Left lung (tissue), 10 donors: Measurements from ENCODE around the gene BCOR. TPM values are rescaled to one million over a fixed set of nuclear protein-coding genes. Genes with fewer than 3 reads are reported as not detected.

ENCODE experiments used
- ATAC-seq: fragments of 200-7000 bp; cut with Tn5 transposase; one replicate; pipeline ENCODE4 v1.9.1; 2020; ENCODE audit warnings: moderate library complexity
- DNase-seq, 4 donors: peaks; one replicate each; pipeline ENCODE4 v3.0.0-alpha.2; 2013 to 2020
- H3K27ac ChIP-seq, 2 donors: fragments of 200-600 bp; sonication (generic) in 1 of 2; one replicate each; pipeline versions ENCODE4 v1.5.0 to v1.8.0; 2020 to 2021
- H3K27me3 ChIP-seq, 2 donors: fragments of 200-600 bp; sonication (generic) in 1 of 2; one replicate each; pipeline versions ENCODE4 v1.5.0 to v1.8.0; 2020 to 2021
- H3K36me3 ChIP-seq, 2 donors: fragments of 200-600 bp; sonication (generic) in 1 of 2; one replicate each; pipeline versions ENCODE4 v1.5.0 to v1.8.0; 2020 to 2021
- H3K4me1 ChIP-seq, 2 donors: fragments of 200-600 bp; one replicate each; pipeline ENCODE4 v1.8.0; 2021
- H3K4me3 ChIP-seq, 2 donors: fragments of 200-600 bp; sonication (generic) in 1 of 2; one replicate each; pipeline versions ENCODE4 v1.5.0 to v1.8.0; 2020 to 2021; ENCODE audit warnings: mild to moderate bottlenecking in 1 of 2
- H3K9me3 ChIP-seq, 2 donors: fragments of 200-600 bp; sonication (generic) in 1 of 2; one replicate each; pipeline versions ENCODE4 v1.5.0 to v1.8.0; 2020 to 2021
- intact Hi-C, 2 donors: fragments of 100-400 bp; cut with DNase I; formaldehyde crosslinking; loops; one replicate each; pipeline versions ENCODE4 v1.11.2 to v1.14.2; 2022
- polyA plus RNA-seq, 6 donors: library from polyadenylated mRNA; unstranded; fragments of 120-200 nt; gene quantifications; one replicate each; pipeline ENCODE4 v1.2.1, GENCODE V29; 2013; ENCODE audit not compliant: insufficient read length in 6 of 6
- total RNA-seq, 2 donors: library from RNA; stranded (reverse); fragmentation: NEBNext Ultra II Directional; extraction: Animal tissue kit (Norgen Biotek cat#: 25700); gene quantifications; one replicate each; pipeline ENCODE4 v1.2.1, GENCODE V29; 2021
- TF ChIP-seq, protein P1 (sequence below), 2 donors: fragments of 200-600 bp; sonication (generic) in 1 of 2; IDR thresholded peaks; one replicate each; pipeline versions ENCODE4 v1.5.0 to v1.8.0; 2021; ENCODE audit warnings: antibody characterized with exemption in 2 of 2
- donor health status: DM: no; HTN: yes; CAD: no.
- donor health status: DM: no; HTN: no; CAD: no.

BCOR gene
- total and polyA plus RNA-seq, 8 donors, result 19.0 to 65.1 (median 60.9) TPM

DNA sequence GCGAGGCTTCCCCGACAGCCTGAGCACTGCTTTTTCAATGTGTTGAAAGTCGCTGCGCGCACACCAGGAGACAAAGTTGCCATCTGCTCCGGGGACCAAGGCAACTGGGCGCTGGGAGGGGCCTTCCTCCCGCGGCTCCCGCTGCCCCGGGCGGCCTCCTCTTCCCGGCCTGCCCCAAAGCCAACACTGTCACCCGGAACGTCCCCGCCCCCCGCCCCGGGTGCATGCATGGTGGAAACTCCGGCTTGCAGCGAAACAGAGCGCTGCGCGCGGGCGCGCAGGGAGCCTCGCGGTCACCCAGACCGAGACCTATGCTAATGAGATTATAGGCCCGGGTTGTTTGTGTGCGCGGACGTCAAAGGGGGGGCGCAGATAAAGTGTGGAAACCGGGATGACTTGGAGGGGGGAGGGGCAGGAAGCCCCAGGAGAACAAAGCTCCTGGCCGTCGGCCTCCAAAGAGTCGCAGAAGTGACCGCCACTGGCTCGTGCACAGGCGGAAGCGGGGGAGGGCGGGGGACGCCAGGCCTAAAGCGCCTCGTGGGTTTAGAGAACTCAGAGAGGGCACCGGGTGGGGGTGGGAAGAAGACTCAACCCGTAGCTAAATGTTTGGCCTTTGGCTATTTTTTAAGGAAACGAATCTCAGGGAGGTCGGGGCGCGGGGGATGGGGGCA lies 88.8 kb downstream of the BCOR start:
- ATAC-seq (no peak), DNase-seq (peak in 3 of 4 donors; percentile 51 to 78 (median 56))
- Histone ChIP-seq H3K27ac (no peak overlapping the region), H3K36me3 (no peaks in the 10 kb centered on the region), H3K27me3 (peaks cover 72 to 83% of the 10 kb centered on the region in 2 donors), H3K9me3 (no peaks in the 10 kb centered on the region), H3K4me1 (peaks cover 5 to 58% of the 10 kb centered on the region in 2 donors), H3K4me3 (peak overlapping the region in 1 of 2 donors; percentile 7)
- intact Hi-C loops, result no loop called here
- TF ChIP-seq, protein P1, sequence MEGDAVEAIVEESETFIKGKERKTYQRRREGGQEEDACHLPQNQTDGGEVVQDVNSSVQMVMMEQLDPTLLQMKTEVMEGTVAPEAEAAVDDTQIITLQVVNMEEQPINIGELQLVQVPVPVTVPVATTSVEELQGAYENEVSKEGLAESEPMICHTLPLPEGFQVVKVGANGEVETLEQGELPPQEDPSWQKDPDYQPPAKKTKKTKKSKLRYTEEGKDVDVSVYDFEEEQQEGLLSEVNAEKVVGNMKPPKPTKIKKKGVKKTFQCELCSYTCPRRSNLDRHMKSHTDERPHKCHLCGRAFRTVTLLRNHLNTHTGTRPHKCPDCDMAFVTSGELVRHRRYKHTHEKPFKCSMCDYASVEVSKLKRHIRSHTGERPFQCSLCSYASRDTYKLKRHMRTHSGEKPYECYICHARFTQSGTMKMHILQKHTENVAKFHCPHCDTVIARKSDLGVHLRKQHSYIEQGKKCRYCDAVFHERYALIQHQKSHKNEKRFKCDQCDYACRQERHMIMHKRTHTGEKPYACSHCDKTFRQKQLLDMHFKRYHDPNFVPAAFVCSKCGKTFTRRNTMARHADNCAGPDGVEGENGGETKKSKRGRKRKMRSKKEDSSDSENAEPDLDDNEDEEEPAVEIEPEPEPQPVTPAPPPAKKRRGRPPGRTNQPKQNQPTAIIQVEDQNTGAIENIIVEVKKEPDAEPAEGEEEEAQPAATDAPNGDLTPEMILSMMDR (IDR thresholded peaks at IDR 0.05), result no peak

DNA sequence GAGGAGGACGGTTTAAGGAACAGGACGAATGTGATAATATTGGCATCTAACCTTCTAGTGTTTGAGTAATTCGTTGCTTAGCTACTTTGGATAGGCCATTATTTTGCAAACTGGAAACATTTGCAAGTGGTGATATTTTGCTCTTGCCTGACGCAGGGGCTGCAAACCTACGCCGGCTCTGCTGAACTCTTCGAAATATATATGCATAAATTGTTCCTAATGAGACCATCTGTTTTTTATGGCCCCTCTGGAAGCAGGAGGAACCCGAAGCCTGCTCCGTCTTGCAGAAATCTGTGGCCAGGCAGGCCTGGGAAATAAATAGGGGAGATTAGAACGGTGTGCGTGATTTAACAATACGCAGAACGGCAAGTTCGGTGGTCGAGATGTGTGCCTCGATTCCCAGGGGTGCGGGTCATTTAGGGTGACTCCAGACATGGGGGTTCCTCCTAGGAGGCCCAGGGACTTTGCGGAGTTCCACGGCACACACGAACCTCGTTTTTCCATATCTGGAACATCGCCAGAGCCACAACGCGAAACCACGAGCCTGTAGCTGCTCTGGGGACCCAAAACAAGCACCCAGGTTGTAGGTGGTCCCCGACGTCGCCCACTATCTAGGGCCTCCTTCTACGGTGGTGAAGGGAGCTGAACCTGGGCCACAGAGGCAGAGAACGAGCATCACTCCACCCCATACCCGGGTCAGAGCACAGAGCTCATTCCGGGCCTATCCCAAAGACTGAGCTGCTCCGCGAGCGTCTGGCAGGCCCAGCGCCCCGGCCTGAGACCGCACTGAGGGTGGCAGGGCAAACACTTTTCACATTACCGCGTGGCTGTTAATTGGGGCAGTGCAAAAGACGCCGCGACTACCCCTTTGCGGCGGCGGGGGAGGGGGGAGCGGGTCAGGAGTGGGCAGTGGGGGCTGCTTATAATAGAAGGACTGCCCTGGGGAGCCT lies 89.7 kb downstream of the BCOR start:
- ATAC-seq (no peak), DNase-seq (no peak)
- TF ChIP-seq, protein P1 (IDR thresholded peaks at IDR 0.05), result no peak
- Histone ChIP-seq H3K4me1 (peaks cover 5 to 52% of the 10 kb centered on the region in 2 donors), H3K27ac (no peak overlapping the region), H3K4me3 (no peak overlapping the region), H3K9me3 (no peaks in the 10 kb centered on the region), H3K36me3 (no peaks in the 10 kb centered on the region), H3K27me3 (peaks cover 66 to 82% of the 10 kb centered on the region in 2 donors)
- intact Hi-C loops, result no loop called here

DNA sequence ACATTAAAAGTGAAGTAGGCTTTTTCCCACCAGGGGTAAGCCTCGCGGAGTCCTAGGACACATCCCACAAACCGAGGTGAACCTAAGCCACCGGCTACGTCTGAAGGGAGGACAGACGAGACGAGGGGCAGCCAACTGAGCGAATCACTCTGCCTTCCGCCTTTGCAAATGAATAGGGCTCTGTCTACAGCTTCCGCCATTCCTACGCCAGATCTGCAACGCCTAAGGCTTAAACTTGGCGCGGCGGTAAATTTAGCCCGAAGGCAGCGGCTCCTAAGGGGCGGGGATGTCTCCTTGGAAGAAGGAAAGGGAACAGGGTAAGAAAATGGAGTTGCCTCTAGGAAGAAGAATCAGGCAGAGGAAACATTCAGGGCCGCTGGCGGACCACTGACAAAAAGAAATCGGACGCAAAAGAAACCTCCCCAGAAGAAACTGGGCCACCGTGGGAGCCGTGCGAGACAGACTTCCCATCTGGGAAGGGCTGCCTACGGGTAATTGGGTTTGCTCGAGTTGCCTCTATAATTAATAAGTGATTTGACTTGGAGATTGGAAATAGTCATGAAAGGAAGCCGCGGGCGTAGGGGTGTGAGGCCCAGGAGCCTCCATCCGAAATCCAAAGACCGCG lies 90.5 kb downstream of the BCOR start:
- Histone ChIP-seq H3K36me3 (no peaks in the 10 kb centered on the region), H3K27me3 (peaks cover 58 to 74% of the 10 kb centered on the region in 2 donors), H3K9me3 (no peaks in the 10 kb centered on the region), H3K4me1 (peaks cover 5 to 44% of the 10 kb centered on the region in 2 donors), H3K4me3 (no peak overlapping the region), H3K27ac (no peak overlapping the region)
- TF ChIP-seq, protein P1 (IDR thresholded peaks at IDR 0.05), result no peak
- ATAC-seq (no peak), DNase-seq (no peak)
- intact Hi-C loops, result no loop called here

DNA sequence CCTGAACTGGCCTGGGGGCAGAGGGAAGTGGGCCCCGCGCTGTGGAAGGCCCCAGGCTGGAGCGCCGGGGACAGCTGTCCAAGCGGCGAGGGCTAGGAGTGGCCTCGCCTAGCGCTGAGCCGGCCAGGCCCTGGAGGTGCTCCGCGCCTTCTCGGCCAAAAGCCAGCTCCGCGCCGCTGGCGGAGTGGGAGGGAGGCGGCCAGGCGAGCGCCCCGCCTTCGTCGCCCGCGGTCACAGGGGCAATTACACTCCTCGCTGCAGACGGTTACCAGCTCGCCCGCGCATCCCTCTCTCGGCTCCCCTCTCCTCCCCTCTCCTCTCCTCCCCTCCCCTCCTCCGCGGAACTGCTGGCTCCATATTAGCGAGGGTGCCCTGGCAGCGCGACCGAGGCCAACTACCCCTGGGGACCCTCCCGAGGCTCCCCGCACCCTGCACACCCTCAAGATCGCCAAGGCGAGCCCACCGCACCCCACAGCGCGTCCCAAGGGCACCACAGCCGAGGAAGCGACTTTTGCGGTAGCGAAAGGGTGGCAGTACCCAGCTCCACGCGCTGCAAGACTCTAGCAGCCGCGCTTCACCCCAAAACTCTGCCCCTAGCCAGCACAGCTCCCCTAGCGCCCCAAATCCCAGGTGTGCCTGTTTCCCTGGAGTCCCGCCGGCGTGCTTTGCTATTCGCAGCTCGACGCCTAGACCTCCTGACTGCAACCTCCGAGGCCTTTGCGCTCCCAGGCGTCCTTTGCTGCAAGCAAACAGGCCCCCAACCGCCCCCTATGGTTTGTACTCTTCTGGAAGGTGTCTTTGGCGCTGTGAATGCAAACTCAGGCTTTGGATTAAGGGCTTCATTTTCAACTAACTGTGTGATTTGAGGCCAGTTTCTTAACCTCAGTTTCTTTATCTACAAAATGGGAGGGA lies 91.4 kb downstream of the BCOR start:
- TF ChIP-seq, protein P1 (IDR thresholded peaks at IDR 0.05), result no peak
- H3K36me3 ChIP-seq, result no peaks in the 10 kb centered on the region
- no peaks in the 10 kb centered on the region for H3K9me3 ChIP-seq
- ATAC-seq (peak; percentile 80), DNase-seq (peak in 2 of 4 donors; percentile 50 to 79)
- H3K27me3 ChIP-seq, result peaks cover 56 to 65% of the 10 kb centered on the region in 2 donors
- H3K4me1 ChIP-seq, result peaks cover 5 to 38% of the 10 kb centered on the region in 2 donors
- no peak overlapping the region for H3K27ac ChIP-seq
- H3K4me3 ChIP-seq, result no peak overlapping the region
- intact Hi-C loops, result no loop called here
